GM23338 (cell line): Measurements from ENCODE around the gene MYT1. TPM values are rescaled to one million over a fixed set of nuclear protein-coding genes. Genes with fewer than 3 reads are reported as not detected.

ENCODE experiments used
- ATAC-seq: fragments of 200-7000 bp; cut with Tn5 transposase; 3 replicates; pipeline ENCODE4 v1.9.1; 2020
- DNase-seq: peaks from one replicate; pipeline ENCODE4 v3.0.0-alpha.2; 2015; ENCODE audit warnings: low spot score
- H2AFZ ChIP-seq: fragments of 200-600 bp; sonication (generic); 2 replicates; pipeline ENCODE4 v1.8.0; 2016; ENCODE audit warnings: antibody characterized with exemption, mild to moderate bottlenecking, moderate library complexity
- H3F3A ChIP-seq: fragments of 200-600 bp; sonication (generic); replicated peaks from 2 replicates; pipeline ENCODE4 v1.8.0; 2017; ENCODE audit warnings: antibody characterized with exemption, mixed run types, low read depth
- H3K27ac ChIP-seq: fragments of 200-600 bp; sonication (generic); 2 replicates; pipeline ENCODE4 v1.6.1; 2016; ENCODE audit warnings: low read depth
- H3K27me3 ChIP-seq: fragments of 200-600 bp; sonication (generic); 2 replicates; pipeline ENCODE4 v1.8.0; 2016; ENCODE audit warnings: mild to moderate bottlenecking, mixed run types, moderate library complexity; ENCODE audit not compliant: insufficient read depth
- H3K36me3 ChIP-seq: fragments of 200-600 bp; sonication (generic); 2 replicates; pipeline ENCODE4 v1.8.0; 2016; ENCODE audit warnings: mild to moderate bottlenecking; ENCODE audit not compliant: insufficient read depth
- H3K4me1 ChIP-seq: fragments of 200-600 bp; sonication (generic); 2 replicates; pipeline ENCODE4 v1.8.0; 2016; ENCODE audit warnings: mild to moderate bottlenecking, moderate library complexity; ENCODE audit not compliant: insufficient read depth
- H3K4me2 ChIP-seq: fragments of 200-600 bp; sonication (generic); 2 replicates; pipeline ENCODE4 v1.7.1; 2017; ENCODE audit warnings: mixed run types
- H3K4me3 ChIP-seq: fragments of 200-600 bp; sonication (generic); 2 replicates; pipeline ENCODE4 v1.6.1; 2016; ENCODE audit warnings: mixed run types
- H3K79me2 ChIP-seq: fragments of 200-600 bp; sonication (generic); replicated peaks from 2 replicates; pipeline ENCODE4 v1.8.0; 2017; ENCODE audit warnings: mild to moderate bottlenecking; ENCODE audit not compliant: insufficient read depth
- H3K9me2 ChIP-seq: fragments of 200-600 bp; sonication (generic); 2 replicates; pipeline ENCODE4 v1.8.0; 2017; ENCODE audit not compliant: insufficient read depth
- H4K20me1 ChIP-seq: fragments of 200-600 bp; sonication (generic); replicated peaks from 2 replicates; pipeline ENCODE4 v1.8.0; 2017; ENCODE audit warnings: mild to moderate bottlenecking; ENCODE audit not compliant: insufficient read depth
- H3K27ac Mint-ChIP-seq: 2 replicates; pipeline ENCODE4 v1.8.0; 2020; ENCODE audit warnings: inconsistent platforms, mild to moderate bottlenecking, moderate library complexity, mixed read lengths
- H3K27me3 Mint-ChIP-seq: 3 replicates; pipeline ENCODE4 v1.8.0; 2022; ENCODE audit warnings: low read depth, mild to moderate bottlenecking, moderate library complexity, mixed read lengths, inconsistent platforms; ENCODE audit not compliant: insufficient read depth, poor library complexity
- H3K36me3 Mint-ChIP-seq: 3 replicates; pipeline ENCODE4 v1.8.0; 2021; ENCODE audit warnings: low read depth, mild to moderate bottlenecking, inconsistent platforms, moderate library complexity, mixed read lengths
- H3K4me1 Mint-ChIP-seq: 3 replicates; pipeline ENCODE4 v1.8.0; 2020; ENCODE audit warnings: mild to moderate bottlenecking, inconsistent platforms, mixed read lengths
- H3K4me3 Mint-ChIP-seq: 3 replicates; pipeline ENCODE4 v1.8.0; 2021; ENCODE audit warnings: moderate library complexity, mild to moderate bottlenecking, inconsistent platforms, mixed read lengths
- H3K9me3 Mint-ChIP-seq: 3 replicates; pipeline ENCODE4 v1.8.0; 2020; ENCODE audit warnings: moderate library complexity, mild to moderate bottlenecking, inconsistent platforms, mixed read lengths
- CREB1 ChIP-seq: fragments of 250-450 bp; sonication (Bioruptor Pico); IDR thresholded peaks from 2 replicates; pipeline ENCODE4 v1.5.0; 2020; ENCODE audit warnings: low read depth, mild to moderate bottlenecking, moderate library complexity
- CTCF ChIP-seq, 2 experiments: fragments of 200-600 bp in 1 of 2; sonication (generic) in 1 of 2; conservative IDR thresholded peaks; 2 replicates each; pipeline versions ENCODE4 v1.5.1 to v1.6.1; 2016 to 2017; ENCODE audit warnings: antibody characterized with exemption in 2 of 2, low read depth in 2 of 2, mild to moderate bottlenecking in 2 of 2, moderate library complexity in 1 of 2
- ETS1 ChIP-seq: IDR thresholded peaks from 2 replicates; pipeline ENCODE4 v1.6.1; 2016; ENCODE audit warnings: antibody characterized with exemption
- NANOG ChIP-seq: IDR thresholded peaks from 2 replicates; pipeline ENCODE4 v1.6.1; 2016; ENCODE audit warnings: antibody characterized with exemption, borderline replicate concordance
- REST ChIP-seq: IDR thresholded peaks from one replicate; pipeline ENCODE4 v1.6.1; 2018; ENCODE audit warnings: antibody characterized with exemption; ENCODE audit not compliant: unreplicated experiment
- STAT1 ChIP-seq: IDR thresholded peaks from one replicate; pipeline ENCODE4 v1.6.1; 2016; ENCODE audit warnings: antibody characterized with exemption; ENCODE audit not compliant: unreplicated experiment
- ZNF114 ChIP-seq: fragments of 250-450 bp; sonication (Bioruptor Pico); IDR thresholded peaks from 2 replicates; pipeline ENCODE4 v1.5.0; 2020; ENCODE audit warnings: mild to moderate bottlenecking, moderate library complexity
- ZNF462 ChIP-seq: fragments of 250-450 bp; sonication (Bioruptor Pico); IDR thresholded peaks from 2 replicates; pipeline ENCODE4 v1.5.0; 2020; ENCODE audit warnings: mild to moderate bottlenecking, moderate library complexity
- polyA plus RNA-seq: library from polyadenylated mRNA; unstranded; fragments of >200 nt; fragmentation: Nextera tagmentation; extraction: Ambion mirVana; gene quantifications from 2 replicates; pipeline ENCODE4 v1.2.1, GENCODE V29; 2016
- total RNA-seq: library from RNA; depleted of rRNA; stranded (reverse); fragments of >200 nt; shearing (Covaris generic); gene quantifications from 2 replicates; pipeline ENCODE4 v1.2.3, GENCODE V29; 2014

The MYT1 gene
- total and polyA plus RNA-seq, 2 experiments from 2014 or later = 0.83 to 1.6 TPM

GRCh38 chr20:64152906-64153305 is 11.3 kb upstream of the MYT1 start:
- H3K9me3 Mint-ChIP-seq = peaks cover 9% of the 10 kb centered on the region; the same call in 2 of the 3 replicates
- ATAC-seq (no peak), DNase-seq (no peak)
- no peaks in the 10 kb centered on the region for H3K79me2 ChIP-seq
- TF ChIP-seq REST (no peak), ETS1 (no peak), CREB1 (no peak), ZNF114 (CRISPR knock-in tag) (no peak), CTCF (conservative IDR thresholded peaks at IDR 0.05; ENCODE audit: low read depth in 2 of 2) (no peak), NANOG (no peak), STAT1 (no peak)
- no peak overlapping the region for H2AFZ ChIP-seq
- H3K4me3 ChIP-seq = no peak overlapping the region
- H3K27ac Mint-ChIP-seq = no peak overlapping the region
- peaks cover 7% of the 10 kb centered on the region; the same call in 1 of the 2 replicates for H3K4me1 ChIP-seq
- H3K4me2 ChIP-seq = no peak overlapping the region
- 0 out of 2 replicates have a peak, but pooled peaks cover 4% of the 10 kb centered on the region for H3F3A ChIP-seq
- H3K27me3 ChIP-seq = no peaks in the 10 kb centered on the region
- H3K36me3 Mint-ChIP-seq = no peaks in the 10 kb centered on the region
- no peaks in the 10 kb centered on the region for H3K36me3 ChIP-seq
- peaks cover 15% of the 10 kb centered on the region for H3K27me3 Mint-ChIP-seq
- peaks cover 22% of the 10 kb centered on the region for H3K4me1 Mint-ChIP-seq
- no peaks in the 10 kb centered on the region; the same call in 1 of the 2 replicates for H3K9me2 ChIP-seq
- no peaks in the 10 kb centered on the region for H4K20me1 ChIP-seq
- H3K4me3 Mint-ChIP-seq = no peak overlapping the region
- H3K27ac ChIP-seq = no peak overlapping the region

GRCh38 chr20:64153410-64153809 is 10.8 kb upstream of the MYT1 start:
- Histone ChIP-seq H3K9me2 (no peaks in the 10 kb centered on the region; the same call in 1 of the 2 replicates), H3K4me2 (no peak overlapping the region), H3K4me1 (peaks cover 7% of the 10 kb centered on the region; the same call in 1 of the 2 replicates), H2AFZ (no peak overlapping the region), H3F3A (0 out of 2 replicates have a peak, but pooled peaks cover 4% of the 10 kb centered on the region), H3K27ac (no peak overlapping the region), H4K20me1 (no peaks in the 10 kb centered on the region), H3K79me2 (no peaks in the 10 kb centered on the region), H3K36me3 (no peaks in the 10 kb centered on the region), H3K27me3 (no peaks in the 10 kb centered on the region), H3K4me3 (no peak overlapping the region)
- H3K4me1 Mint-ChIP-seq = peaks cover 22% of the 10 kb centered on the region
- no peak overlapping the region for H3K4me3 Mint-ChIP-seq
- H3K27me3 Mint-ChIP-seq = peaks cover 13% of the 10 kb centered on the region
- DNase-seq (no peak), ATAC-seq (no peak)
- H3K27ac Mint-ChIP-seq = no peak overlapping the region
- peaks cover 9% of the 10 kb centered on the region; the same call in 2 of the 3 replicates for H3K9me3 Mint-ChIP-seq
- H3K36me3 Mint-ChIP-seq = no peaks in the 10 kb centered on the region
- TF ChIP-seq NANOG = no peak
- TF ChIP-seq ZNF462 = no peak
